ENCODE results near the gene STK11IP.

DNA sequence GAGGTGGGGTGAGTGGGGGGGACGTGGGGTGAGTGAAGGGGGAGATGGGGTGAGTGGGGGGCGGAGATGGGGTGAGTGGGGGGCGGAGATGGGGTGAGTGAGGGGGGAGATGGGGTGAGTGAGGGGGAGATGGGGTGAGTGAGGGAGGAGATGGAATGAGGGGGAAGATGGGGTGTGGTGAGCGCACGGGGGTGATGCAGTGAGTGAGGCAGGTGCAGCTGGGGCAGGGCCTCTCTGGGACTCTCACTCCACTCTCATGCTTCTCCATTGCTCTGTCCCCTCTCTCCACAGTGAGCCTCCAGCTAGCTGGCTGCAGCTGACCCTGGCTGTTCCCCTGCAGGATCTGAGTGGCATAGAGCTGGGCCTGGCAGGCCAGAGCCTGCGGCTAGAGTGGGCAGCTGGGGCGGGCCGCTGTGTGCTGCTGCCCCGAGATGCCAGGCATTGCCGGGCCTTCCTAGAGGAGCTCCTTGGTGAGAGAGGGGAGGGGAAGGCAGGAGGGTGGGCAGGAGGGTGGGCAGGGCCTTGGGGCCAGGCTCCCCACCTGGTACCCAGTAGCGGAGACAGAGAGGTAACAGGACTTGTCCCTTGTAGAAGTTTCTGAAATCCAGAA lies 15.9 kb downstream of the STK11IP start:
- TF ChIP-seq POLR2A (IDR thresholded peaks at IDR 0.05), result no peak
- TF ChIP-seq, protein P1, sequence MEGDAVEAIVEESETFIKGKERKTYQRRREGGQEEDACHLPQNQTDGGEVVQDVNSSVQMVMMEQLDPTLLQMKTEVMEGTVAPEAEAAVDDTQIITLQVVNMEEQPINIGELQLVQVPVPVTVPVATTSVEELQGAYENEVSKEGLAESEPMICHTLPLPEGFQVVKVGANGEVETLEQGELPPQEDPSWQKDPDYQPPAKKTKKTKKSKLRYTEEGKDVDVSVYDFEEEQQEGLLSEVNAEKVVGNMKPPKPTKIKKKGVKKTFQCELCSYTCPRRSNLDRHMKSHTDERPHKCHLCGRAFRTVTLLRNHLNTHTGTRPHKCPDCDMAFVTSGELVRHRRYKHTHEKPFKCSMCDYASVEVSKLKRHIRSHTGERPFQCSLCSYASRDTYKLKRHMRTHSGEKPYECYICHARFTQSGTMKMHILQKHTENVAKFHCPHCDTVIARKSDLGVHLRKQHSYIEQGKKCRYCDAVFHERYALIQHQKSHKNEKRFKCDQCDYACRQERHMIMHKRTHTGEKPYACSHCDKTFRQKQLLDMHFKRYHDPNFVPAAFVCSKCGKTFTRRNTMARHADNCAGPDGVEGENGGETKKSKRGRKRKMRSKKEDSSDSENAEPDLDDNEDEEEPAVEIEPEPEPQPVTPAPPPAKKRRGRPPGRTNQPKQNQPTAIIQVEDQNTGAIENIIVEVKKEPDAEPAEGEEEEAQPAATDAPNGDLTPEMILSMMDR (IDR thresholded peaks at IDR 0.05), result no peak
